ENCODE measurements around the gene PTBP3. TPM values are rescaled to one million over a fixed set of nuclear protein-coding genes. Genes with fewer than 3 reads are reported as not detected.

Gene PTBP3
- polyA plus RNA-seq, 2 of the 4 experiments (the other 2 are of a cell fraction) = 55.7 to 105 TPM

Small RNA genes within 50 kb of the gene (small RNA-seq; reads per million reads assigned to genes)
- gene RF00019 (0 reads per million in 6 experiments), gene RN7SL430P (0 reads per million in 6 experiments), gene RN7SL57P (0 reads per million in 6 experiments), gene RNA5SP295 (0 reads per million in 6 experiments)

Other genes with a start within 250 kb of the PTBP3 start
- gene SUSD1, start 158.3 kb downstream of the PTBP3 start, polyA plus RNA-seq (2011; rRNA removed) = 18.6 and 21.7 TPM in 2 replicates
- 14.1 to 17.9 TPM (median 15.7 TPM) in 3 replicates for gene SUSD1, start 158.3 kb downstream of the PTBP3 start, polyA plus RNA-seq (2017; fragmentation: RNase III; extraction: RNeasy Plus Mini Kit Qiagen cat#74134 plus additional on column Dnase treatment)
- gene HSDL2, start 46.5 kb upstream of the PTBP3 start, polyA plus RNA-seq (2011; rRNA removed) = 45.3 and 47.7 TPM in 2 replicates
- gene HSDL2, start 46.5 kb upstream of the PTBP3 start, polyA plus RNA-seq (2017; fragmentation: RNase III; extraction: RNeasy Plus Mini Kit Qiagen cat#74134 plus additional on column Dnase treatment) = 43.1 to 47.6 TPM (median 47.4 TPM) in 3 replicates
- 3.7 and 6.7 TPM in 2 replicates for gene KIAA1958, start 153.2 kb upstream of the PTBP3 start, polyA plus RNA-seq (2011; rRNA removed)
- 2.0 to 2.2 TPM (median 2.1 TPM) in 3 replicates for gene KIAA1958, start 153.2 kb upstream of the PTBP3 start, polyA plus RNA-seq (2017; fragmentation: RNase III; extraction: RNeasy Plus Mini Kit Qiagen cat#74134 plus additional on column Dnase treatment)

Measured in A549 (cell line).